Stimulated activated CD4-positive, alpha-beta T cell treated with anti-CD3 and anti-CD28 coated beads, Interleukin-2, amount 100 ng/mL, for 24 hours (primary cell): ENCODE results near the gene DNTTIP2.
"Not testable (repeated sequence)": the region's sequence is repeated elsewhere in the genome, so short reads cannot be mapped to it uniquely, and the experiment has no call there.

Experiments
- DNase-seq, 2 donors: peaks; one replicate each; pipeline ENCODE4 v3.0.0-alpha.2; 2020

DNTTIP2 gene, protein sequence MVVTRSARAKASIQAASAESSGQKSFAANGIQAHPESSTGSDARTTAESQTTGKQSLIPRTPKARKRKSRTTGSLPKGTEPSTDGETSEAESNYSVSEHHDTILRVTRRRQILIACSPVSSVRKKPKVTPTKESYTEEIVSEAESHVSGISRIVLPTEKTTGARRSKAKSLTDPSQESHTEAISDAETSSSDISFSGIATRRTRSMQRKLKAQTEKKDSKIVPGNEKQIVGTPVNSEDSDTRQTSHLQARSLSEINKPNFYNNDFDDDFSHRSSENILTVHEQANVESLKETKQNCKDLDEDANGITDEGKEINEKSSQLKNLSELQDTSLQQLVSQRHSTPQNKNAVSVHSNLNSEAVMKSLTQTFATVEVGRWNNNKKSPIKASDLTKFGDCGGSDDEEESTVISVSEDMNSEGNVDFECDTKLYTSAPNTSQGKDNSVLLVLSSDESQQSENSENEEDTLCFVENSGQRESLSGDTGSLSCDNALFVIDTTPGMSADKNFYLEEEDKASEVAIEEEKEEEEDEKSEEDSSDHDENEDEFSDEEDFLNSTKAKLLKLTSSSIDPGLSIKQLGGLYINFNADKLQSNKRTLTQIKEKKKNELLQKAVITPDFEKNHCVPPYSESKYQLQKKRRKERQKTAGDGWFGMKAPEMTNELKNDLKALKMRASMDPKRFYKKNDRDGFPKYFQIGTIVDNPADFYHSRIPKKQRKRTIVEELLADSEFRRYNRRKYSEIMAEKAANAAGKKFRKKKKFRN

GRCh38 chr1:93878889-93879586 is at the start of gene DNTTIP2:
TSS of gene DNTTIP2 (minus strand) at chr1:93879206. CDS start at chr1:93879148, 58 bp downstream.
- peak; percentile 89 to 91 for DNase-seq

GRCh38 chr1:93925206-93925605 is 46.2 kb upstream of the DNTTIP2 start:
- DNase-seq, result no peak

DNA sequence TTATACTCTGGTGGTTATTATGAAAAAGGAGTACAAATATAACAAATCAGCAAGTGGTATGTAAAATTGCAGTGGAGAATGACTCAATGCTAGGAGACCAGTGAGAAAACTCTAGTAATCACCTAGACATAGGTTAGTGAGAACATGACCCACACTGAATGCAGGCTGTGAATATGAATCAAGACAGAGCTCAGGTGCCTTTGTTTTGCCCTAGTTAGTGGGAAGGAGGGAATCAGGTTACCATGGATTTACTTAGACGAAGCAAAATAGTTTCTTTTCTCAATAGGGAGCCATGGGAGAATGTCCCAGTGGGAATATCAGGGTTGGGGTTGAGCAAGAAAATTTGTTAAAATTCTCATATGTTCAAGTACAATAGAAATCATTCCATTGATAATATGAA is 40.8 kb upstream of the DNTTIP2 start:
- no peak for DNase-seq

- no peak for DNase-seq
These were observed 38.3 kb upstream of the DNTTIP2 start for GRCh38 chr1:93917302-93917701.

GRCh38 chr1:93910880-93911279 is 31.9 kb upstream of the DNTTIP2 start:
- DNase-seq, result not testable (repeated sequence)

DNA sequence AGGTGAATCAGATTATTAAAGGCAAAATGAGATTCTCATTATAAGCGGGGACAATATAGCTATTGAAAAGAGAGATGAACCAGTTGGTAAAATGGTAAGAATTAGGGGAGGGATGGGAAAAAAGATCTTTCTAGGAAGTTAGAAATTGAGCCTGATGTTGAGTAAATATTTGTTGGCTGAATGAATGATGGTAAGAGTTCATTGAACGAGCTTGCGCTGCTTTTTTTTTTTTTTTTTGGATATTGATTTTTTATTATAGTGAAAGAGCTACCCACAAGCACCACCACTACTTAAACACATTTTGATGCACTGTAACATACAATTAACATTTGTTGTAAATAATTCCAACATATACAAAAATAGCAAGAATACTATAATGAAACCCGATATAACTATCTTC is 31.3 kb upstream of the DNTTIP2 start:
- no peak for DNase-seq

GRCh38 chr1:93909146-93910050 is 30.4 kb upstream of the DNTTIP2 start, which contains the start of gene GCLM:
TSS of gene GCLM (minus strand) at chr1:93909430. CDS start at chr1:93909163, 267 bp downstream.
- DNase-seq, result peak; percentile 92 to 93

DNA sequence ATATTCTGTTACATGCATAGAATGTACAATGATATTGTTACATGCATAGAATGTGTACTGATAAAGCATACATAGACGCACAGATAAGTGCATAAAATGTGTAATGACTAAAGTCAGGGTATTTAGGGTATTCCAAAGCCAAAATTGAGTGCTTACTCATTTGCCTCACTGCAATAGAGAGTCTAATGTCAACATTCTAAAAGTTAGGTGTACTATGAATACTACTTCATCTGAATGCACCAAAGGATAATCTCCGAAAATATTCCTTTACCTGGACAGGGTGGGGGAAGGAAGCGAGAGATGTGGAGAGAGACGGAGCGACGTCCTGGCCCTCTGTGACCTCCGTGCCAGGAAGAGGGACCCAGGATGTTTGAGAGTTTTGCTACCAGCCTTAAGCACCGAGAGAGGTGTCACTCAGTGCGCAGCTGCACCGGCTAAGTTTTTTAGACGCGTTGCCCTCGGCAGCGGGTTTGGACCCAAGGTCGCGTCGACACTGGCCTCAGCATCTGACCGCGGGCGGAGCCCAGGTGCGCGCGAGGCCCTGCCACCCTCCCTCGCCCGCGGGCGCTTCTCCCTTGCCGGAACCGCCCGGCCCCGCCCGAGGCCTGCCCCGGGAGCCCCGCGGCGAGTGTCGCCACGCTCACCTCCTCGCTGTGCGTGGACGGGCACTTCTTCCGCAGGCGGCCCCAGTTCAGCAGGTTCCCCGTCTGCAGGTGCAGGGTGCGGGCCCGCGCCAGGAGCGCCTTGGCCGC is 29.6 kb upstream of the DNTTIP2 start:
- peak; percentile 49 to 54 for DNase-seq

- no peak for DNase-seq
These were observed 28.7 kb upstream of the DNTTIP2 start for GRCh38 chr1:93907718-93908117.

GRCh38 chr1:93906480-93906879 is 27.5 kb upstream of the DNTTIP2 start:
- DNase-seq, result no peak

GRCh38 chr1:93905734-93906133 is 26.7 kb upstream of the DNTTIP2 start:
- no peak for DNase-seq

DNA sequence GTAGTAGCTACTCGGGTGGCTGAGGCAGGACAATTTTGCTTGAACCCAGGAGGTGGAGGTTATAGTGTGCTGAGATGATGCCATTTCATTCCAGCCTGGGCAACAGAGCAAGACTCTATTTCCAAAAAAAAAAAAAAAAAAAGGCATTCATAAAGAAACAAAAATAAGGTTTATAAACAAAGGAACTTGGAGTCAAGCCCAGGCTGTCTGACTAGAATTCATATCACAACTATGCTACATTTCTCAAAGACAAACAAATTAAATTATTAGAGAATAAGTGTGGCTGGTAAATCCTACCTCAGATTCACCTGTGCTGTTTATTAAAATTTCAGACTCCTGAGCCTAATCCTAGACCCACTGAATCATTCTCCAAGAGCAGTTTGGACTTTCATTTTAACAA is 26.0 kb upstream of the DNTTIP2 start:
- no peak for DNase-seq

- DNase-seq, result no peak
These were observed 25.2 kb upstream of the DNTTIP2 start for GRCh38 chr1:93904228-93904627.

GRCh38 chr1:93900723-93901504 is 21.9 kb upstream of the DNTTIP2 start:
- DNase-seq, result no peak

DNA sequence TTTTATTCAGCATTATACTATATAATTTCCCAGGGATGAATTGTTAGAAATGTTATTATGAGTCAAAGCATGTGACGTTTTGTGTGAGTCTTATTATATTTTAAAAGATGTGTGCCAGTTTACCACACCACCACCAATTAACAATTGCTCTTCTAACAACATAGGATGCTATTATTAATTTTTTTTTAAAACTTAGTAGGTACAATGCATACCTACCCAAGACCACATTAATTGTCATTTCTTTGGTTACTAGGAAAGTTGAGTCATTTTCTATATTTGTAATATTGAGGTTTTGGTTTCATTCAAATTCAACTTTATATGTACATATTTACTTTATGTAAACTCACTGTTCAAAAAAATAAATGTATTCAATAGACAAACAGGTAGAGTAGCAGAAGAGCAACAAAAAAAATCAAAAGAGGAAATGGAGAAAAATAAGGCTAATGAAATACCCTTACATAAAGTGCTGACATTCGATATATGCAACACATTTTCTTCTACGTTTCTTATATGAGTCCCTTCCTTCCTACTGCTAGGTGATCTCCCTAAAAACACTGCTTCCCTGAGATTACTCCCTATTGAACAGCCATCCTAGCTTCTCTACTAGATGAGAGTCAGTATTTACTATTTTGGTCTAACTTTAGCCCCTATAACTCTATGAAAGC is 20.7 kb upstream of the DNTTIP2 start:
- no peak for DNase-seq

GRCh38 chr1:93888900-93889299 is 9.9 kb upstream of the DNTTIP2 start:
- DNase-seq, result no peak

DNA sequence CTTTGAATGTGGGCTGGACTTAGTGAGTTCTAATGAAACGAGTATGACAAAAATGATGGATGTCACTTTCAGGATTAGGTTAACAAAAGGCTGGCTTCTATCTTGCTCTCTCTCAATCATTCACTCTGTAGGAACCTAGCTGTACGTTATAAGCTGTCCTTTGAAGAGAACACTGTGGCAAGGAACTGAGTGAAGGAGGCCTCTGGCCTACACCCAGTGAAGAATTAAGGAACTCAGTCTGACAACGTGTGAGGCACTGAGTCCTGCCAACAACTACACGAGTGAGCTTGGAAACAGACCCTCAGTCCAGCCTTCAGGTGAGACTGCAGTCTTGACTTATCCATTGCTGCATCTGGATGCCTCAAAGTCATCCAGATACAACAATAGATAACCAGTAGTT is 3.3 kb upstream of the DNTTIP2 start:
- no peak for DNase-seq

GRCh38 chr1:93880731-93881130 is 1.7 kb upstream of the DNTTIP2 start:
- DNase-seq, result no peak

- peak; percentile 66 to 69 for DNase-seq
These were observed 511 bp downstream of the DNTTIP2 start for GRCh38 chr1:93878501-93878888.

DNA sequence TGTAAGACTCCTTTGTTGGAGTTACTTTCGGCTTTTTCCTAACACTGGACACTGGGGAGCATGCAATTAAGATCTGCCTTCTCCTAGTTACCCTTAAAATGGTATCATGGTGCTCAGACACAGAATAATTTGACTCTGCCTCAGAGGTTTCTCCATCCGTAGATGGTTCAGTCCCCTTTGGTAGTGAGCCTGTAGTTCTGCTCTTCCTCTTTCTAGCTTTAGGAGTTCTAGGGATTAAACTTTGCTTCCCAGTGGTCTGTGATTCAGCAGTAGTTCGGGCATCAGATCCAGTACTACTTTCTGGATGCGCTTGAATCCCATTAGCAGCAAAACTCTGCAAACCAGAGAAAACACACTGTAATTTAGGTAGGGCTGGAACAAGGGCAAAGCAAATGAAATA is 1.5 kb downstream of the DNTTIP2 start:
- DNase-seq, result no peak
